Left renal cortex interstitium (tissue), 4 donors: Measurements from ENCODE around the gene VIPR2. TPM values are rescaled to one million over a fixed set of nuclear protein-coding genes. Genes with fewer than 3 reads are reported as not detected.
"Not testable (repeated sequence)": the region's sequence is repeated elsewhere in the genome, so short reads cannot be mapped to it uniquely, and the experiment has no call there.

Source experiments
- DNase-seq, 4 donors: peaks; one replicate each; pipeline ENCODE4 v3.0.0-alpha.2; 2013; ENCODE audit warnings: low read depth in 4 of 4, low spot score in 2 of 4, missing footprints in 1 of 4
- polyA plus RNA-seq, 4 donors: library from polyadenylated mRNA; unstranded; fragments of 120-200 nt; gene quantifications; one replicate each; pipeline ENCODE4 v1.2.1, GENCODE V29; 2013; ENCODE audit not compliant: insufficient read length in 4 of 4

VIPR2 gene
- polyA plus RNA-seq, 4 donors: 2.5 to 3.8 (median 3.7) TPM

DNA sequence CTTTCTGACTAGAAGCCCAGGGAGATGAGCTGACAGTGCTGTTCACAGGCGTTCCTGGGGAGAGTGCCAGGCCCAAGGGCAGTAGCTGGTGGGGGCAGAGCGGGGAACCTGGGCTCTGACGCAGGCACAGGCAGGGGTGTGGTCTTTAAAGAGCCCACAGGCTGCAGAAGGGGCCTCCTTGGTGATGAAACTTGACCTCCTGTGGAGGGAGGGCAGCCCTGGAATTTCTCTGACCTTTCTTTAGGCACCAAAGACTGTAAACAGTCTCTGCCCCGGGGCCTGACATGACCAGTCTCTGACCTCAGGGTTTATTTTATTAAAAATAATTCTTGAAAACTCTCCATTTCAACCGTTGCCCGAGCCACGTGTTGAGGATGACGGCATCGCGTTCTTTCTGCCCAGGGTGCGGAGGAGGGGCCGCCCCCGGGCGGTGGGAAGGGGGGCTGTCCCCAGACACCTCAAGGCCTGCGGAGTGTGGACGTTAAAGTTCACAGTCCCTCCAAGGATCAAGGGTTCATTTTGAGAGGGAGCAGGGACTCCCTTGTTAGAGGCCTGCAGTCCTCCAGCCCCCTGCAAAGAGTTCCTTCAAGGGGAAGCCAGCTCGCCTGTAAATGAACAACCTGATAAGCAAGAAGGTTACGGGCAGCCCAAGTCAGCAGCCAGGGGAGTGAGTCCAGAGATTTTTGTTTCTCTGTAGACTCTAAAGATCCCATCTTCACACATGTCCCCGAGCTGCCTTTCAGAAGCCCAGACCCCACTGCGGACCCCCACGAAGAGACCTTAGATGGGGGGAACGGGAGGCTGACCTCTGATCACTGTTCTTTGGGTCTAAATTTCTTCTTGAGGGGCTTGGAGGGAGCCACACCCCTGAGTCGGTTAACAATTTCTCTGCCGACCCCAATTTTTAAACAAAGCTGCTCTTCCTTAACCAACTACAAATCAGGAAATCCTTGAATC, 128.9 kb downstream of the VIPR2 start:
- no peak for DNase-seq

GRCh38 chr7:159015081-159015453, 129.6 kb downstream of the VIPR2 start:
- no peak for DNase-seq

- DNase-seq: no peak
Measured at GRCh38 chr7:159014297-159015062, 130.2 kb downstream of the VIPR2 start.

- no peak for DNase-seq
Measured at GRCh38 chr7:159013825-159014289, 130.8 kb downstream of the VIPR2 start.

DNA sequence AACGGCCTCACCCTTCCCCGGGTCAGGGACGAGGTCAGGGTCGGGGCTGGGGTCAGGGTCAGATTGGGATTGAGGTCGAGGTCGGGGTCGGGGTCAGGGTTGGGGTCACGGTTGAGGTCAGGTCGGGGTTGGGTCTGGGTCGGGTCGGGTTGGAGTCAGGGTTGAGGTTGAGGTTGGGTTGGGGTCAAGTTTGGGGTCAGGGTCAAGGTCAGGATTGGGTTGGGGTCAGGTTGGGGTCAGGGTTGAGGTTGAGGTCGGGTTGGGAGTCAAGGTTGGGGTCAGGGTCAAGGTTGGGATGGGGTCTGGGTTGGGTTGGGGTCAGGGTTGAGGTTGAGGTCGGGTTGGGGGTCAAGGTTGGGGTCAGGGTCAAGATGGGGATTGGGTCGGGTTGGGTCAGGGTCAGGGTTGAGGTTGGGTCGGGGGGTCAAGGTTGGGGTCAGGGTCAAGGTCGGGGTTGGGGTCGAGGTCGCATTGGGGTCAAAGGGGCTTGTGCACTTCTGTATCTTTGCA, 131.4 kb downstream of the VIPR2 start:
- DNase-seq: no peak

- DNase-seq: no peak
Measured at GRCh38 chr7:159012353-159013069, 132.2 kb downstream of the VIPR2 start.

- DNase-seq: no peak
Measured at GRCh38 chr7:159011722-159012022, 133.0 kb downstream of the VIPR2 start.

GRCh38 chr7:159010937-159011721, 133.5 kb downstream of the VIPR2 start:
- no peak for DNase-seq

DNA sequence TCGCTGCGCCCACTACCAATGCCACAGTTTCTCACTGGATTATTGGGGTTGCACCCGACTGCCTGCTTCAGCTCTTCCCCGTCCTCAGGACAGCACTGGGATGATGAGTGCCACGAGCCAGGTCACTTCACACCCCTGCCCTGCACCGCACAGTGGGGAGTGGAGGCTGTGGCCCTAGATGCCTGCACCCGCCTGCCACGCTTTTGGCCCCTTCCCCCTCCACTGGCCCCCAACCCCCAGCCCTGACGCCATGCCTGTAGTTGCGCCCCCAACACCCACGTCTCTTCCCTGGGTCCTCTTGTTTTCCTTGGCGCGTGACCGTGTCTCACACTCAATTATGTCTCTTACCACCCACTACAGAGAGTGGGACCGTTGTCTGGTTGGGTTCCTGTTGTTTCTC, 134.3 kb downstream of the VIPR2 start:
- no peak for DNase-seq

GRCh38 chr7:159009951-159010350, 134.7 kb downstream of the VIPR2 start:
- no peak for DNase-seq

- DNase-seq: no peak
Measured at GRCh38 chr7:159008417-159008816, 136.2 kb downstream of the VIPR2 start.

- DNase-seq: no peak
Measured at GRCh38 chr7:159007996-159008389, 136.7 kb downstream of the VIPR2 start.

DNA sequence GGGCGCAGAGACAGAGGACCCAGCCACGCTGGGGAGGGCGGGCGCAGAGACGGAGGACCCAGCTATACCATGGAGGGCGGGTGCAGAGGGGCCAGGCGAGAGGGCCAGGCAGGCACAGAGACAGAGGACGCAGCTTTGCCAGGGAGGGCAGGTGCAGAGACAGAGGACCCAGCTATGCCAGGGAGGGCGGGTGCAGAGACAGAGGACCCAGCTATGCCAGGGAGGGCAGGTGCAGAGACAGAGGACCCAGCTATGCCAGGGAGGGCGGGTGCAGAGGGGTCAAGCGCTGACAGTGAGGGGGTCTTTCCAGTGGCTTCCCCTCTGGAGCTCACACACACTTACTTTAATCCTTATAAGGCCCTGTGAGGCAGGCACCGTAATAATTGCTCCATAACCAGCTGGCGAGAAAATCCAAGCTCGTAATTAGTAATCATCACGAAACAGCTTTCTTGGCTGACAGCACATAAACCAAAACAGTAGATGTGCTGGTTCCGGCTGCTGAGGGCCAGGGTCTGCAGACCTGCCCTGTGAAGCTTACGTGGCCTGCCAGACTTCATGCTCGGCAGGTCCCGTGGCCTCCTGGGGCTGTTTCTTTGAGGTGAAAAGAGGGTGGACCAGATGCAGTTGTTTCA, 137.2 kb downstream of the VIPR2 start:
- no peak for DNase-seq

- DNase-seq: no peak
Measured at GRCh38 chr7:159006610-159007130, 138.0 kb downstream of the VIPR2 start.

- not testable (repeated sequence) for DNase-seq
Measured at GRCh38 chr7:159006022-159006609, 138.6 kb downstream of the VIPR2 start.

DNA sequence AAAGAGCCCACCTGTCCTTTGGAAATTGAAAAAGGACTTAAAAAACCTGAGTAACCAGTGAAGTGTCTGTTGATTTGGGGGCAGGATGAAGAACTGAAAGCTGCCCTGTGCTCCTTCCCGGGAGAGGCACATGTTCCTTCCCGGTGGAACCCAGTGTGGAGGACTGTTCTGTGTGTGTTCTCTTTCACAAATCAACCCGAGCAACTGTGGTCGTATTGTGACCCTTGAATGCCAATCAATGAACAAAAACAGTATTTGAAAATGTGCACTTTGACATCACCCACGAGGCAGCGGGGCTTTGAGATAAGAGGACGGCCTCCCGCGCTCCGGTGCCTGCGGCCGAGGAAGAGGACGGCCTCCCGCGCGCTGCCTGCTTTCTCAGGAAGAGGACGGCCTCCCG, 139.0 kb downstream of the VIPR2 start:
- DNase-seq: no peak

DNA sequence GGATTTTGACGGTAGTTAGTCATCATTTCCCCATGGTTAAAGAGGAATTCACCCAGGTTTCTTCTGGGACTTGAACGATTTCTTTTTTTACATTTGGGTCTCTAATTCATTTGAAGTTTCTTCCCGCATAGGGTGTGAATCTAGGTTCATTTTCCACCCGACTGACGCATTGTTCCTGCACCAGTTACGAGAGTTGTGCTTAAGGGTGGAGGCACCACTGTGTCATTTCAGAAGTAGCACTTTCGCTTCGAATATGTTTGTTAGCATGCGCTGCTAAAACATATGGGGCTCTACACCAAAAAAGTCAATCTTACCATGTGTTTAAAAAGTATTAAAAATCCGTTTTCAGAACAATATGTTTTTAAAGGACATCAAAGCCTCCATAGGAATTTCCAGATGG, 140.3 kb downstream of the VIPR2 start:
- no peak for DNase-seq

GRCh38 chr7:159001811-159002210, 142.9 kb downstream of the VIPR2 start:
- DNase-seq: no peak

DNA sequence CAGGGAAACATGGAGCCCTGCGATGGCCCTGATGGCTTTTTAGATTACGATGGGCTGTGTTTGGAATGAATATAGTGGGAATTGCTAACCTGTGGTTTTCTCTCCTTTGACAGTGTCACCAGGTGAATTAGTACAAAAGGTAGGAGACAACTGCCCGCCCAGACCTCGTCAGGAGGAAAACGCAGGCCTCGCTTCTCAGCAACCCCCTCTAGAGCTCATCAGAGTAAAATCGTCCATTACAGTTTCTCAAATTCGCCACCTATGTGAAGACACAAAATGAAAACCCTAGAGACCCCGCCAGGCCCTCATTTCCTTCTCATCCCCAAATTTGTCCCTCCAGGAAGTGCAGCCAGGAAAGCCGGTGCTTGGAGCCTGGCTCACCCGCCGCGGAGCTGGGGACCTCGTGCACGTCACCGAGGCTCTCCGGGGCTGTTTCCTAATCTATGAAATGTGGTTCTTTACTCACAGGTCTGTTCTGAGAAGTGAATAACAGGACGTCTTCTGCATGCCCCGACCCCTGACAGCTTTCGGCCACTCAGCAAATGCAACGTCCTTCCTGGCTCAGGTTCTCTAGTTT, 143.7 kb downstream of the VIPR2 start:
- no peak for DNase-seq
